Smooth muscle cell (in vitro differentiated cells): ENCODE data around the gene DDX5. TPM values are rescaled to one million over a fixed set of nuclear protein-coding genes. Genes with fewer than 3 reads are reported as not detected.
A peak's percentile ranks its signal among the peaks of the same experiment; 100 is the strongest.

Experiments used
- DNase-seq: peaks from one replicate; lab custom pipeline; 2025; ENCODE audit not compliant: unreplicated experiment; lab: John Stamatoyannopoulos, UW
- H2AFZ ChIP-seq: fragments of 200-600 bp; sonication (generic); 2 replicates; pipeline ENCODE4 v1.6.0; 2016; ENCODE audit warnings: antibody characterized with exemption, low read depth, mild to moderate bottlenecking
- H3F3A ChIP-seq: fragments of 200-600 bp; sonication (generic); 2 replicates; pipeline ENCODE4 v1.6.0; 2017; ENCODE audit warnings: antibody characterized with exemption, low read depth
- H3K27ac ChIP-seq: fragments of 200-600 bp; sonication (generic); 2 replicates; pipeline ENCODE4 v1.5.1; 2016; ENCODE audit warnings: low read depth, mild to moderate bottlenecking
- H3K27me3 ChIP-seq: fragments of 200-600 bp; sonication (generic); 2 replicates; pipeline ENCODE4 v1.6.1; 2016; ENCODE audit warnings: low read depth, mild to moderate bottlenecking
- H3K36me3 ChIP-seq: fragments of 200-600 bp; sonication (generic); 2 replicates; pipeline ENCODE4 v1.5.1; 2016; ENCODE audit warnings: low read depth
- H3K4me1 ChIP-seq: fragments of 200-600 bp; sonication (generic); 2 replicates; pipeline ENCODE4 v1.5.1; 2016; ENCODE audit warnings: low read depth
- H3K4me2 ChIP-seq: fragments of 200-600 bp; sonication (generic); 2 replicates; pipeline ENCODE4 v1.6.0; 2016; ENCODE audit warnings: mild to moderate bottlenecking
- H3K4me3 ChIP-seq: fragments of 200-600 bp; sonication (generic); 2 replicates; pipeline ENCODE4 v1.5.1; 2016; ENCODE audit warnings: mild to moderate bottlenecking
- H3K79me2 ChIP-seq: fragments of 200-600 bp; sonication (generic); 2 replicates; pipeline ENCODE4 v1.6.0; 2016; ENCODE audit warnings: low read depth, mild to moderate bottlenecking
- H3K9ac ChIP-seq: fragments of 200-600 bp; sonication (generic); 2 replicates; pipeline ENCODE4 v1.6.0; 2016; ENCODE audit warnings: low read depth
- H3K9me3 ChIP-seq: fragments of 200-600 bp; sonication (generic); replicated peaks from 2 replicates; pipeline ENCODE4 v1.5.1; 2016; ENCODE audit warnings: low read depth
- H4K20me1 ChIP-seq: fragments of 200-600 bp; sonication (generic); 2 replicates; pipeline ENCODE4 v1.6.0; 2016; ENCODE audit warnings: low read depth
- WGBS: methylation state at CpG from one replicate; pipeline ENCODE4 v1.1.7; 2016; ENCODE audit warnings: low lambda C conversion rate; 5-methylcytosine and 5-hydroxymethylcytosine counted together
- polyA plus RNA-seq: library from polyadenylated mRNA; unstranded; fragments of >200 nt; fragmentation: Nextera tagmentation; extraction: Ambion mirVana; gene quantifications from 2 replicates; pipeline ENCODE4 v1.2.1, GENCODE V29; 2016
- total RNA-seq: library from RNA; depleted of rRNA; stranded (reverse); fragments of >200 nt; gene quantifications from 2 replicates; pipeline ENCODE4 v1.2.3, GENCODE V29; 2014
- TF ChIP-seq, protein P1 (sequence below): fragments of 200-600 bp; sonication (generic); IDR thresholded peaks from 2 replicates; pipeline ENCODE4 v1.5.1; 2017; ENCODE audit warnings: borderline replicate concordance, mild to moderate bottlenecking, antibody characterized with exemption; ENCODE audit not compliant: insufficient read depth, poor library complexity, severe bottlenecking

The DDX5 gene
- total and polyA plus RNA-seq, 2 experiments from 2014 or later = 446 to 679 TPM

- Histone ChIP-seq H3K4me1 (no peaks in the 10 kb centered on the region), H2AFZ (no peak overlapping the region), H3K9me3 (no peaks in the 10 kb centered on the region), H3F3A (peaks cover 12% of the 10 kb centered on the region), H3K9ac (no peak overlapping the region), H3K4me2 (no peak overlapping the region), H3K36me3 (peaks cover 12% of the 10 kb centered on the region), H4K20me1 (peaks cover 53% of the 10 kb centered on the region), H3K4me3 (no peak overlapping the region), H3K79me2 (peaks cover 2% of the 10 kb centered on the region), H3K27me3 (no peaks in the 10 kb centered on the region), H3K27ac (no peak overlapping the region)
- no peak for DNase-seq
- 88% methylated on average over 10 of the region's 10 CpGs for WGBS
- TF ChIP-seq, protein P1, sequence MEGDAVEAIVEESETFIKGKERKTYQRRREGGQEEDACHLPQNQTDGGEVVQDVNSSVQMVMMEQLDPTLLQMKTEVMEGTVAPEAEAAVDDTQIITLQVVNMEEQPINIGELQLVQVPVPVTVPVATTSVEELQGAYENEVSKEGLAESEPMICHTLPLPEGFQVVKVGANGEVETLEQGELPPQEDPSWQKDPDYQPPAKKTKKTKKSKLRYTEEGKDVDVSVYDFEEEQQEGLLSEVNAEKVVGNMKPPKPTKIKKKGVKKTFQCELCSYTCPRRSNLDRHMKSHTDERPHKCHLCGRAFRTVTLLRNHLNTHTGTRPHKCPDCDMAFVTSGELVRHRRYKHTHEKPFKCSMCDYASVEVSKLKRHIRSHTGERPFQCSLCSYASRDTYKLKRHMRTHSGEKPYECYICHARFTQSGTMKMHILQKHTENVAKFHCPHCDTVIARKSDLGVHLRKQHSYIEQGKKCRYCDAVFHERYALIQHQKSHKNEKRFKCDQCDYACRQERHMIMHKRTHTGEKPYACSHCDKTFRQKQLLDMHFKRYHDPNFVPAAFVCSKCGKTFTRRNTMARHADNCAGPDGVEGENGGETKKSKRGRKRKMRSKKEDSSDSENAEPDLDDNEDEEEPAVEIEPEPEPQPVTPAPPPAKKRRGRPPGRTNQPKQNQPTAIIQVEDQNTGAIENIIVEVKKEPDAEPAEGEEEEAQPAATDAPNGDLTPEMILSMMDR = no peak
These were observed 41.2 kb upstream of the DDX5 start for GRCh38 chr17:64547319-64547718.

DNA sequence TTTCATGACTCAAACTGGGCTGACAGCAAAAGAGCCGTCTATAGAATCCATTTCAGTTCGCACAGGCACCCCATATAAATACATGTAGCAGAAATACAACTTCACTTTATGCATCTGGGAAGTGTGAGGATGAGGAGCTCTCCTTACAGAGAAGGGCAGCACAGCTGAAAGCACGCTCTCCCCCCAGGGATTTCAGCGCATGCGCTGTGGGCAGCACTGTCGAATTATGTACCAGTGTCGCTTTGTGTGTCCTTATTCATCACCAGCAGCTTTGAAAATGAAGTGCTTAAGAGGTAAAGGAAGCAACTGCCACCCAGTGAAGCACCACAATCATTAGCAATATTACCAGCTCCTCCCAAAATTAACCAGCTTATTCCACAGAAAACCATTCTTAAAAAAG lies 40.6 kb upstream of the DDX5 start:
- peaks cover 2% of the 10 kb centered on the region for H3K79me2 ChIP-seq
- peaks cover 53% of the 10 kb centered on the region for H4K20me1 ChIP-seq
- WGBS = 97% methylated on average over 7 of the region's 7 CpGs
- H3K36me3 ChIP-seq = peaks cover 12% of the 10 kb centered on the region
- peaks cover 12% of the 10 kb centered on the region for H3F3A ChIP-seq
- no peak overlapping the region for H2AFZ ChIP-seq
- H3K9me3 ChIP-seq = no peaks in the 10 kb centered on the region
- no peaks in the 10 kb centered on the region for H3K4me1 ChIP-seq
- TF ChIP-seq, protein P1 = no peak
- H3K27ac ChIP-seq = no peak overlapping the region
- no peaks in the 10 kb centered on the region for H3K27me3 ChIP-seq
- no peak overlapping the region for H3K9ac ChIP-seq
- H3K4me2 ChIP-seq = no peak overlapping the region
- no peak overlapping the region for H3K4me3 ChIP-seq
- DNase-seq = no peak

GRCh38 chr17:64544742-64545141 lies 38.7 kb upstream of the DDX5 start:
- Histone ChIP-seq H3F3A (peaks cover 15% of the 10 kb centered on the region), H4K20me1 (peaks cover 46% of the 10 kb centered on the region), H2AFZ (no peak overlapping the region), H3K4me2 (no peak overlapping the region), H3K36me3 (peaks cover 12% of the 10 kb centered on the region), H3K4me1 (no peaks in the 10 kb centered on the region), H3K79me2 (no peaks in the 10 kb centered on the region), H3K9ac (no peak overlapping the region), H3K27ac (no peak overlapping the region), H3K4me3 (no peak overlapping the region), H3K9me3 (no peaks in the 10 kb centered on the region), H3K27me3 (no peaks in the 10 kb centered on the region)
- 88% methylated on average over 2 of the region's 2 CpGs for WGBS
- TF ChIP-seq, protein P1 = no peak
- DNase-seq = no peak

- Histone ChIP-seq H3K79me2 (no peaks in the 10 kb centered on the region), H3K4me2 (no peak overlapping the region), H3K4me3 (no peak overlapping the region), H3F3A (peaks cover 23% of the 10 kb centered on the region), H3K36me3 (peaks cover 12% of the 10 kb centered on the region), H4K20me1 (peaks cover 17% of the 10 kb centered on the region), H2AFZ (no peak overlapping the region), H3K9ac (no peak overlapping the region), H3K9me3 (no peaks in the 10 kb centered on the region), H3K27ac (peak overlapping the region; percentile 6), H3K27me3 (no peaks in the 10 kb centered on the region), H3K4me1 (no peaks in the 10 kb centered on the region)
- WGBS = 89% methylated on average over 5 of the region's 5 CpGs
- TF ChIP-seq, protein P1 = no peak
- no peak for DNase-seq
These were observed 34.2 kb upstream of the DDX5 start for GRCh38 chr17:64540118-64540776.
